Measurements from ENCODE around the gene PLXNA2.

Gene PLXNA2

GRCh38 chr1:208222376-208223126 is 21.6 kb downstream of the PLXNA2 start:
- no peak for DNase-seq (ENCODE audit: low spot score)

GRCh38 chr1:208221291-208221622 is 22.9 kb downstream of the PLXNA2 start:
- DNase-seq (ENCODE audit: low spot score), result no peak

GRCh38 chr1:208219659-208220282 is 24.4 kb downstream of the PLXNA2 start:
- DNase-seq (ENCODE audit: low spot score), result no peak

GRCh38 chr1:208219098-208219658 is 25.0 kb downstream of the PLXNA2 start:
- DNase-seq (ENCODE audit: low spot score), result no peak

- DNase-seq (ENCODE audit: low spot score), result no peak
Measured at GRCh38 chr1:208218237-208219097, 25.7 kb downstream of the PLXNA2 start.

GRCh38 chr1:208217781-208218180 is 26.4 kb downstream of the PLXNA2 start:
- no peak for DNase-seq (ENCODE audit: low spot score)

GRCh38 chr1:208216806-208217205 is 27.4 kb downstream of the PLXNA2 start:
- DNase-seq (ENCODE audit: low spot score), result no peak

- DNase-seq (ENCODE audit: low spot score), result no peak
Measured at GRCh38 chr1:208216062-208216461, 28.1 kb downstream of the PLXNA2 start.

- no peak for DNase-seq (ENCODE audit: low spot score)
Measured at GRCh38 chr1:208215393-208215792, 28.8 kb downstream of the PLXNA2 start.

- DNase-seq (ENCODE audit: low spot score), result no peak
Measured at GRCh38 chr1:208213786-208214185, 30.4 kb downstream of the PLXNA2 start.

GRCh38 chr1:208212893-208213292 is 31.3 kb downstream of the PLXNA2 start:
- DNase-seq (ENCODE audit: low spot score), result no peak

- no peak for DNase-seq (ENCODE audit: low spot score)
Measured at GRCh38 chr1:208211921-208212843, 32.0 kb downstream of the PLXNA2 start.

- no peak for DNase-seq (ENCODE audit: low spot score)
Measured at GRCh38 chr1:208209896-208210589, 34.1 kb downstream of the PLXNA2 start.

- no peak for DNase-seq (ENCODE audit: low spot score)
Measured at GRCh38 chr1:208209286-208209685, 34.9 kb downstream of the PLXNA2 start.

GRCh38 chr1:208208132-208208487 is 36.1 kb downstream of the PLXNA2 start:
- no peak for DNase-seq (ENCODE audit: low spot score)

GRCh38 chr1:208207388-208208131 is 36.6 kb downstream of the PLXNA2 start:
- DNase-seq (ENCODE audit: low spot score), result no peak

- DNase-seq (ENCODE audit: low spot score), result no peak
Measured at GRCh38 chr1:208206092-208206698, 38.0 kb downstream of the PLXNA2 start.

- DNase-seq (ENCODE audit: low spot score), result no peak
Measured at GRCh38 chr1:208205216-208206013, 38.8 kb downstream of the PLXNA2 start.

GRCh38 chr1:208204779-208205178 is 39.4 kb downstream of the PLXNA2 start:
- no peak for DNase-seq (ENCODE audit: low spot score)

Measured in left forelimb (tissue), 1 donor.